Measurements from ENCODE around the gene ERFE.

ERFE gene

DNA sequence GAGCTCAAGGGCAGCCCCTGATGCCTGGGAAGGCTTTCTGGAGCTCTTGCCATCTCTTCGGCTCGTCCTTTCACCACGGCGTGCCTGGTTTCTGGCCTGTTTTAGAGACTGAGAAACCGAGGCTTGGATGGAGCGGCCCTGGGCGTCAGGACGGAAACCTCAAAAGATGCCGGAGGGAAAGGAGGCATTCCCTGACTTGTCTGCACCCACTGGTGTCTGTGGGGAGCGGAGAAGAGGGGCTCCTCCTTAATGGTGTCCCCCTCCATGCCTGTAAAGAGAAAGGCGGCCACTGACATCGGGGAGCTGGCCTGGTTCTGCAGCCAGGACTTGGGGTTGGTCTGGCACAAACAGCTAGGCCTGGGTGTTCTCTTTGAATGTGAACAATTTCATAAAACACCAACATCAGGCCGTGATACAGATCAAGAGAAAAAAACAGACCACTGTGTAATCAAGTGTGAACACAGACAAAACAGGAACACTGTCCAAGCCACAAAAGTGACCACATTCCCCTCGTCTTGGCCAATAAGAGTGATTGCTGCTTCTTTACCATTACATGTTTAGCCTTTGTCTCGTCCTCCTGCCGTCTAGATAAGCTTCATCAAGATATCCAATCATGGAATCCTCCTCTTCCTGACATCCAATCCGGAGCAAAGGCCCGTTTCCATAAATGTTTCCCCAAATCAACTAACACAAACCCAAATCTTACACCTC, 45.4 kb downstream of the ERFE start:
- H3K4me3 ChIP-seq (ENCODE audit: low read length), result peak overlapping the region; percentile 54; the same call in 1 of the 2 replicates
- TF ChIP-seq ZNF274 (IDR thresholded peaks at IDR 0.05; ENCODE audit: low read depth, low read length), result no peak

DNA sequence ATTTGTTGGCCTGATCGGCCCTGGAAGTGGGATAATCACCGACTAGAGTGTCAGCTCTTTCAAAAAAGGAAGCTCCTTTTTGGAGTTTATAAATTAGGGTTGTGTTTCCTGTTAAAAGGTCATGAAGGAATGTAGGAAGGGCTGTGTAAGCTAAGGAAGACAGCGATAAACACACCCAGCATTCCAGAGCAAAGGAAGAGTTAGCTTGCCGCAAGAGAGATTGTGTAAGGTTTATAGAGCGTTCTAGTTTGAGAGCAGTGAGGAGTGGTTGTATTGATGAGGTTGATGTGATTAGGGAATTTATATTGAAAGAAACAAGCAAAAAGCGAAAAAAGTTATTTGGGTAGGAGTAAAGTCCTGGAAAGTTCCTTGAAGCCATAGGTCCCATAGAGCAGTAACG, 48.2 kb downstream of the ERFE start:
- H3K4me3 ChIP-seq (ENCODE audit: low read length), result no peak overlapping the region
- no peak for TF ChIP-seq ZNF274 (IDR thresholded peaks at IDR 0.05; ENCODE audit: low read depth, low read length)

DNA sequence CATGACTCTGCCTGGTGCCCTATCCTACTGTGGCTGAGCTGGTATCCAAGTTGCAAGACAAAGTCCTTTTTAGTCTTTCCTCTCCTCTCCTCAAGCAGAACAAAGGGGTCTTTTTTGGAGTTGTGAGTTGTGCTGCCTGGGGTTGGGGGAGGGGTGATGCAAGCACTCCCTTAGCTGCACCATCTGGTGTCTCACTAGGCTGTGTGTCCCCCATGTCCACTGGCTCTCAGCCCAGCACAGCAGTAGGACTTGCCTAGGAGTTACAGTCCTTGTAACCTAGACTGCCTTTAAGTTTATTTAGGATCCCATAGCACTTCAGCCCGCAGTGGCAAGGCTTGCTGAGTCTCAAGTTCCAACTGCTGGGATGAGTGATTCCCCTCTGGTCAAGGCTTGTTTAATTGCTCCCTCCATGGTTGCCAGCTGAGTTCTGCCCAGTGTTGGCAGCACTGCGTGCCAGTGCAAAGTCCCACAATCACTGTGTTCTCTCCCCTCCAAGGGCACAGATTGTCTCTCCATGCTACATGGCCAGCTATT, 57.9 kb downstream of the ERFE start:
- TF ChIP-seq ZNF274 (IDR thresholded peaks at IDR 0.05; ENCODE audit: low read depth, low read length), result no peak
- no peak overlapping the region for H3K4me3 ChIP-seq (ENCODE audit: low read length)

All from GM08714 (cell line).